NOMO-1 treated with DMSO at 0.1 percent for 48 hours (cell line): ENCODE results near the gene C19orf44.
"Not testable (repeated sequence)": the region's sequence is repeated elsewhere in the genome, so short reads cannot be mapped to it uniquely, and the experiment has no call there.

ENCODE experiments used
- DNase-seq: peaks from one replicate; lab custom pipeline; 2025; ENCODE audit not compliant: unreplicated experiment; lab: John Stamatoyannopoulos, UW

C19orf44 gene

DNA sequence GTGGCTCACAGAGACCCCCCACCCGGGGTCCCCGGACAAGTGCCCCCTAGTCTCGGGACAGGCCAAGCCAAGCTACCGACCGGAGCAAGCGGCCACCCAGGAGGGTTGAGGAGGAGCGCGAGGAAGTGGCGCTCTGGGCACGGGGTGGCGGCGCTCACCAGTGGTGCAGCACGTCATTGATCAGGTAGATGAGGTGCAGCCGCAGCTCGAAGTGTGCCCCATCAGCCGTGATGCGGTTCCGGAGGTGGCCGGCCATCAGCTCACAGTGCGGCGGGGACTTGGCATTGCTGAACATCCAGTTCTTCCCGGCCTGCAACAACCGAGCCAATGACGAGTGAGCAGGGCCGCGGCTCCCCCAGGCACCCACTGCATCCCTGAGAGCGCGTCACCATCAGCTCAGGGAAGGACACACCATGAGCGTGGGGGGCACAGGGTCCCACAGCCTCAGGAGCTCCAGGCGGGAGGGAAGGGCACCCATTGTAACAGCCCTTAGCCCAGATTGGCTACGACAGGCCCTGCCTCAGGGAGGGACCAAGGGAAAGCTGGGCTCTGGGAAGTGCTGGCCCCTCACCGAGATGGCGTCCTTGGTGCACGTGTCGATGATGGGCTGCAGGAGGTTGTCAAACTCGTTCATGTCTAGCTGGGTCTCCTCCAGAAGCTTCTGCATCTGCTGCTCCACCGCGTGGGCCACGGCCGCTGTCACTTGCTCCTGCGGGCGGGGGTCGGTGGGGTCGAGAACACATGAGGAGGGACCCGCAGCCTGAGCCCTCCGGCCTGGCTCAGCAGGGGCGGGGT is 36.4 kb downstream of the C19orf44 start:
- no peak for DNase-seq

GRCh38 chr19:16535381-16535780 is 39.2 kb downstream of the C19orf44 start:
- no peak for DNase-seq

GRCh38 chr19:16536130-16536529 is 39.9 kb downstream of the C19orf44 start:
- no peak for DNase-seq

DNA sequence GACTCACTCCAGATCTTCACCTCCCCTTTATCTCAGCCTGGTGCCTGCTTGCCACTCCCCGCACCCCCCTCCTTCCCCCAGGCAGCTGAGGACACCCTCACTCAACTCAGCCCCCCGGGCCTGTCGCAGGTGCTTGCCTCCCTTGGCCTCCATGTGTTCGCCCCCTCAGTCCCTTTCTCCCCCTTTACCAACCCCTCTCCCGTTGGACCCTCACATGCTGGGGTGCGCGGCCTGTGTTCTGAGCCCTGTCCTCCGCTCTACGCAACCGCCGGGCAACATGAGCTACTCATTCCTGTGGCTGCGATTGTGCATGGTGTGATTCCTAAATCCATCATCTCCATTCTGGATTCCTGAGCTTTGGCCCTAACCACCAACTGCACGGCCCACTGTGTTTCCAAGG is 40.9 kb downstream of the C19orf44 start:
- no peak for DNase-seq

DNA sequence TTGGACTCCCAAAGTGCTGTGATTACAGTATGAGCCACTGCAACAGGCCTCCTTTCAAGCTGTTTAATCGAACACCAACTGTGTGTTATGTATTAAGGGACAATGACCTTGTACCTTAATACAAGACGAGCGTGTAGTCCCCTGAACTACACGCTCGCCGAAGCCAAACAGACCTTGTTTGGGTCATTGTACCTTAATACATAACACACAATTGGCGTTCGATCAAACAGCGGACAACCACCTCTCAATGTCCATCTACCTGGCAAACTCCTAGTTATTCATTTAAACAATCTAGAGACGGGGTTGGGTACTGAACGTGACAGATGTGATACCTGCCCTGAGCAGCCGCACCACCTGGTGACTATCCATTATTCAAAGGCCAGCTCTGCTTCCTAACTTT is 44.8 kb downstream of the C19orf44 start:
- DNase-seq = no peak

GRCh38 chr19:16541526-16542044 is 45.4 kb downstream of the C19orf44 start:
- peak; percentile 21 for DNase-seq

GRCh38 chr19:16542045-16542909 is 46.1 kb downstream of the C19orf44 start, which contains the start of gene CHERP:
Gene CHERP (minus strand): TSS chr19:16542437. CDS start chr19:16542378, 59 bp downstream.
- DNase-seq = peak; percentile 95

DNA sequence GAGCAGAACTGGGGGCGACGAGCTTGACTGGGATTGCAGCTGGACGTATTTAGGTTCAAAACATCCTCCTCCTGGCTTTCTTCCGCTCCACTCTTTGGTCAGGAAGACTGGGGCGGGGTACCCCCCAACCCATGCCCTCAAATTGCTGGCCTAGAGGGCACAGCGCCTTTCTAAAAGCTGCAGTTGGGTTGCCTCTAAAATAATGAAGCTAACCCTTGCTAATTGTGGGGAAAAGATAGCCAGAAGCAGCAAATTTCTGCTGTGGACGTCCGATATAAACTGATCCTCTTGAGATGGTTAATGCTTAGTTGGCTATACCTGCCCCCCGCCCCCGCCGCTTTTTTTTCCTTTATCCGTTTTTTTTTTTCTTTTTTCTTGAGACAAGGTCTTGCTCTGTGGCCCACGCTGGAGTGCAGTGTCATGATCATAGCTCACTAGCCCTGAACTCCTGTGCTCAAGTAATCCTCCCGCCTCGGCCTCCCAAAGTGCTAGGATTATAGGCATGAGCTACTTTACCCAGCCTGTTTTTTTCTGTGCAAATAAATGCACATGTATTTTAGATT is 46.8 kb downstream of the C19orf44 start:
- no peak for DNase-seq

DNA sequence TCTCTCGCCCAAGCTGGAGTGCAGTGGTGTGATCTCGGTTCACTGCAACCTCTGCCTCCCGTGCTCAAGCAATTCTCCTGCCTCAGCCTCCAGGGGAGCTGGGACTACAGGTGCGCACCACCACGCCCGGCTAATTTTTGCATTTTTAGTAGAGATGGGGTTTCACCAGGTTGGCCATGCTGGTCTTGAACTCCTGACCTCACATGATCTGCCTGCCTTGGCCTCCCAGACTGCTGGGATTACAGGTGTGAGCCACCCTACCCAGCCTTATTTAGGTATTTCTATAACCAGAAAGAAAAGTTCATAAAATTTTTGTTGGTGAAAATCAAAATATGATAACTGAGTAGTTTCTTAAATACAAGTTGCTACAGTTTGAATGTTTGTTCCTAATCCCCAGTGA is 47.5 kb downstream of the C19orf44 start:
- DNase-seq = not testable (repeated sequence)

GRCh38 chr19:16544473-16545231 is 48.5 kb downstream of the C19orf44 start:
- no peak for DNase-seq

- no peak for DNase-seq
Measured at GRCh38 chr19:16548956-16549355, 52.8 kb downstream of the C19orf44 start.

DNA sequence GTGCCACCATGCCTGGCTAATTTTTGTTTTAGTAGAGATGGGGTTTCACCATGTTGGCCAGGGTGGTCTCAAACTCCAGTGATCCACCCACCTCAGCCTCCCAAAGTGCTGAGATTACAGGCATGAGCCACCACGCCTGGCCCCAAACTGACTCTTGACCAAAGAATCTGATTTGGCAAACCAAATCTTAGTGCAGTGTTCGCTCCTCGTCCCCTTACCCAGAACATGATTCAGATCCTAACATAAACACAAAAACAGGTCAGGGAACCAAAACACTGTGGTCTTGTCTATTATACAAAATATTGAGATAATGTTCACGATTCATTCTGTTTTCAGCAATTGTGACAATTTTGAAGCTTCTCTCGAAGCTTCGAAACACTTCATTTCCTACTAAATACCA is 55.7 kb downstream of the C19orf44 start:
- DNase-seq = not testable (repeated sequence)

GRCh38 chr19:16554776-16555175 is 58.6 kb downstream of the C19orf44 start:
- no peak for DNase-seq

DNA sequence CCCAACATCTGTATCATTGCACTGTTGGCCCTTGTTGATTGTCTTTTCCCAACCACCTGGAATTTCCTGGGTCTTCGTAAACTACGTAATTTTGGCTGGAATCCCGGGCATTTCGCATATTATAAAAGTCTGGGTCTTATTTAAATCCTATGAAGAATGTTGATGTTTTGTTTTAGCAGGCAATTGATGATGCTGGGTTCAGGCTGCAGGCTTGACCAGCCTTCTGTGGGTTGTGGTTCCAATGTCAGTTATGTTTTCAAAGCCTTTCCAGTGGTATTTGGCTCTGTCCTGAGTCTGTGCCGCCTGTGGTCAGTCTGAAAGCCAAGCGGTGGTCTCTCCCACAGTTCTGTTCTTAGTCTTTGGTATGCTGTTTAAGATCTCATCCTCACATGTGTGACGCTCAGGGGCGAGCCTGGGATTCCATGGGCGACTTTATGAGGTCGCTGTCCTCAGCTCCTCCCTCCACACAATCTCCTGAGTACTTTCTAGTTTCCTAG is 63.6 kb downstream of the C19orf44 start:
- no peak for DNase-seq

- DNase-seq = no peak
Measured at GRCh38 chr19:16561382-16561781, 65.2 kb downstream of the C19orf44 start.

GRCh38 chr19:16562608-16563025 is 66.4 kb downstream of the C19orf44 start:
- no peak for DNase-seq

DNA sequence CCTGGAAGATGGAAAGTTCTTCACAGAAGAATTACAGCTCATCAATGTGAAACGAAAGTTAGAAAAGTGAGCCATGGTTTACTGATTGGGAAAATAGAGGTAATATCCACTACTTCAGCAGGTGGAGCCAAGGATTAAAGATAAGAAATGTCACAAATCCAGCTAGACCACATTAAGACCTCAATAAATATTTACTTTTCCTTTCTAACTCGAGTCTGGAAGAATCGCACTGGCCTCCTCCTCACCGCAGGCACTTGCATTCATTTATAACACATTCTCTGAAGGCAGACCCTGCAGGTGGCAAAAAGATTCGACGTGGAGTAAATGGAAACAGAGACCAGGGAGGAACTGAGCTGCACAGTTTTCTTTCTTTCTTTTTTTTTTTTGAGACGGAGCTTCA is 68.6 kb downstream of the C19orf44 start:
- no peak for DNase-seq

DNA sequence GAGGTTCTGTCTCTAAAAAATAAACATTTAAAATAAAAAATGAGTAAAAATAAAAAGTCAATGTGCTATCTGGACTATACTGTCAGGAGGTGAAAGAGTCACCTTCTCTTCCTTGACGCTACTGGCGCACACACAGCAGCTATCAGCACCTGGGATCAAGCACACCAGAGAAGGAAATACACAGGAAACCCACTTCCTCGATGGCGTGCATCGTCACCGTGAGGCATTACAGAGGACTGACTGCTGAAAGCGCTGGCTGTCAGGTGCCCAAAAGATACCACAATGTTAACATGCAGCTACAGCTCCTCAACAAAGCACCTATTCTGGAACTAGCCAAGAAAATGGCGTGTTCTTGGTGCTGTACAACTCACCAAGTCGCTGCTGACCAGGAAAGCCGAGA is 70.0 kb downstream of the C19orf44 start:
- no peak for DNase-seq

DNA sequence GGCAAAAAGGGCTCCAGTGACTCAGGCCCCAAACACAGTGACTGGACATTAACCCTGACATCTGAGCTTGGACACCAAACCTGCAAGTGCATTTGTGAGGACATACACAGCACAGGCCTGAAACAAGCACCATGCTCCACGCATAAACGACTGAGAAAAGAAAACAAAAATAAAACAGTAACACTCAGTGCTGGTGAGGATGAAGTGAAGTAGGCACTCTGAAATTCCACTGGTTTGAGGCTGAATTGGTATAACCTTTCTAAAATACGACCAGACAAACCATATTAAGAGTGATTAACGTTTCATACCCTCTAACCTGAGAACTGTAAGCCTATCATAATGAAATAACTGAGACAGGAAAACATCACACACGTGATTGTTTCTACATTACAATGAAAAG is 70.5 kb downstream of the C19orf44 start:
- no peak for DNase-seq

DNA sequence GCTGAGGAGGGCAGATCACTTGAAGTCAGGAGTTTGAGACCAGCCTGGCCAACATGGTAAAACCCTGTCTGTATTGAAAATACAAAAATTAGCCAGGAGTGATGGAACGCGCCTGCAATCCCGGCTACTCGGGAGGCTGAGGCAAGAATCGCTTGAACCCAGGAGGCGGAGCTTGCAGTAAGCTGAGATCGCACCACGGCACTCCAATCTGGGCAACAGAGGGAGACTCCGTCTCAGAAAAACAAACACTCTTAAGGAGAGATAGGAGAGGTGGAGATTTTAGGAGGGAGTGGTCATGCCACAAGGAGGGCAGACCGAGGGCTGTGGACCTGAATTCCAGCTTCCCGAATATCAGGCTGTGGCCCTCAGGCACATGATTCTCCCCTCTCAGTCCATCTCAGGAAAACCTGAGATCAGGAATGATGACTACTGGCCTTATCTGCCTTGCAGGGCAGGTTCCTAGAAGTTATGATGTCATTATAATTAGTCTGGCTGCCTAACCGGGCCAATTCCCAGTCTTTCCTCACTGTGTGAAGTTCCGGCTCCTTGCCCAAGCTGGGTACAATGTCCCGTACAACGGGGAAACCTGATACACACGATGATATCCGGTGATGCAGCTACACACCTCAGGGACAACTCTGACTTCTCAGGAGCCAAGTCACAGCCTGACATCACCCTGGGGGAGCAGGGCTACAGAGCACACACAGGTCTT is 73.6 kb downstream of the C19orf44 start:
- DNase-seq = no peak
